HepG2 (cell line): ENCODE data around the gene GNAZ. TPM values are rescaled to one million over a fixed set of nuclear protein-coding genes. Genes with fewer than 3 reads are reported as not detected.

ENCODE experiments used
- ARID2 ChIP-seq: sonication (generic); formaldehyde crosslinking; IDR thresholded peaks from 2 replicates; pipeline ENCODE4 v1.8.1; 2022; ENCODE audit warnings: mild to moderate bottlenecking, missing genetic modification reagents, borderline replicate concordance
- EP300 ChIP-seq, 3 experiments: sonication (generic) in 1 of 3; formaldehyde crosslinking in 1 of 3; IDR thresholded peaks; 2 replicates each; pipeline versions ENCODE4 v1.5.1 to v1.6.1; 2011 to 2020; ENCODE audit warnings: low read depth in 2 of 3, low read length in 2 of 3, borderline replicate concordance in 1 of 3, improper control_type of control experiment in 1 of 3, mild to moderate bottlenecking in 1 of 3, missing genetic modification reagents in 1 of 3, moderate library complexity in 1 of 3
- FOXJ3 ChIP-seq: sonication (generic); formaldehyde crosslinking; IDR thresholded peaks from 2 replicates; pipeline ENCODE4 v1.4.0; 2020; ENCODE audit warnings: missing genetic modification reagents, mild to moderate bottlenecking, borderline replicate concordance
- FOXM1 ChIP-seq: sonication (generic); formaldehyde crosslinking; IDR thresholded peaks from 2 replicates; pipeline ENCODE4 v1.5.0; 2020; ENCODE audit warnings: missing genetic modification reagents
- NFRKB ChIP-seq: fragments of 450-650 bp; IDR thresholded peaks from 2 replicates; pipeline ENCODE4 v1.6.1; 2017
- NR3C1 ChIP-seq: sonication (generic); formaldehyde crosslinking; IDR thresholded peaks from 2 replicates; pipeline ENCODE4 v1.4.0; 2020; ENCODE audit warnings: missing genetic modification reagents
- REPIN1 ChIP-seq: sonication (generic); formaldehyde crosslinking; IDR thresholded peaks from 2 replicates; pipeline ENCODE4 v1.8.0; 2022; ENCODE audit warnings: missing genetic modification reagents, low read depth, mild to moderate bottlenecking, borderline replicate concordance
- TBX3 ChIP-seq: fragments of 450-650 bp; IDR thresholded peaks from 2 replicates; pipeline ENCODE4 v1.6.1; 2017; ENCODE audit warnings: antibody characterized with exemption, mild to moderate bottlenecking, inconsistent platforms, borderline replicate concordance
- ZFP36L2 ChIP-seq: sonication (generic); formaldehyde crosslinking; IDR thresholded peaks from 2 replicates; pipeline ENCODE4 v1.4.0; 2020; ENCODE audit warnings: missing genetic modification reagents
- ZNF451 ChIP-seq: sonication (generic); formaldehyde crosslinking; IDR thresholded peaks from 2 replicates; pipeline ENCODE4 v1.5.0; 2020; ENCODE audit warnings: mild to moderate bottlenecking, missing genetic modification reagents
- ZNF558 ChIP-seq: sonication (generic); formaldehyde crosslinking; IDR thresholded peaks from 2 replicates; pipeline ENCODE4 v1.9.0; 2022; ENCODE audit warnings: mild to moderate bottlenecking, missing genetic modification reagents, borderline replicate concordance
- ZNF652 ChIP-seq: IDR thresholded peaks from 2 replicates; pipeline ENCODE4 v1.6.1; 2016; ENCODE audit warnings: low read depth, borderline replicate concordance
- ZNF776 ChIP-seq: sonication (generic); formaldehyde crosslinking; IDR thresholded peaks from 2 replicates; pipeline ENCODE4 v1.4.0; 2020; ENCODE audit warnings: mild to moderate bottlenecking, missing genetic modification reagents
- ZNF839 ChIP-seq: sonication (generic); formaldehyde crosslinking; IDR thresholded peaks from 2 replicates; pipeline ENCODE4 v1.4.0; 2020; ENCODE audit warnings: missing genetic modification reagents, mild to moderate bottlenecking, borderline replicate concordance
- polyA plus RNA-seq, 8 experiments: library from polyadenylated mRNA; depleted of rRNA in 3 of 8; stranded (reverse) in 7 of 8; unstranded in 1 of 8; fragments of >200 nt; fragmentation: Illumina TruSeq in 4 of 8; extraction: Trizol in 4 of 8; gene quantifications; 2 replicates each; pipeline versions ENCODE4 v1.2.1 to v1.2.3, GENCODE V29; 2011 to 2016; ENCODE audit warnings: low read depth in 4 of 8, missing spikeins in 1 of 8, mixed read lengths in 1 of 8; ENCODE audit not compliant: insufficient read depth in 1 of 8
- total RNA-seq, 5 experiments: library from RNA; depleted of rRNA; stranded (reverse); fragments of >200 nt; fragmentation: Illumina TruSeq; extraction: Trizol; gene quantifications; 2 replicates each; pipeline ENCODE4 v1.2.3, GENCODE V29; 2016; ENCODE audit warnings: low read depth in 1 of 5
- TF ChIP-seq, protein P1 (sequence below): fragments of 450-650 bp; IDR thresholded peaks from 2 replicates; pipeline ENCODE4 v1.6.1; 2016
- TF ChIP-seq, protein P2 (sequence below): sonication (generic); formaldehyde crosslinking; IDR thresholded peaks from 2 replicates; pipeline ENCODE4 v1.5.1; 2020; ENCODE audit warnings: missing genetic modification reagents, mild to moderate bottlenecking, borderline replicate concordance
- TF ChIP-seq, protein P3 (sequence below): sonication (generic); formaldehyde crosslinking; IDR thresholded peaks from 2 replicates; pipeline ENCODE4 v1.9.0; 2021; ENCODE audit warnings: missing genetic modification reagents, borderline replicate concordance
- TF ChIP-seq, protein P4 (sequence below): IDR thresholded peaks from 2 replicates; pipeline ENCODE4 v1.6.1; 2016; ENCODE audit warnings: missing genetic modification reagents, missing compliant biosample characterization
- TF ChIP-seq, protein P5 (sequence below): sonication (generic); formaldehyde crosslinking; IDR thresholded peaks from 2 replicates; pipeline ENCODE4 v1.5.1; 2020; ENCODE audit warnings: missing genetic modification reagents, mild to moderate bottlenecking, borderline replicate concordance

Gene GNAZ
- total and polyA plus RNA-seq, 2 of the 13 experiments (the other 11 are each of a cell fraction or from before 2014, with no cell fraction given): 11.4 to 22.3 TPM

DNA sequence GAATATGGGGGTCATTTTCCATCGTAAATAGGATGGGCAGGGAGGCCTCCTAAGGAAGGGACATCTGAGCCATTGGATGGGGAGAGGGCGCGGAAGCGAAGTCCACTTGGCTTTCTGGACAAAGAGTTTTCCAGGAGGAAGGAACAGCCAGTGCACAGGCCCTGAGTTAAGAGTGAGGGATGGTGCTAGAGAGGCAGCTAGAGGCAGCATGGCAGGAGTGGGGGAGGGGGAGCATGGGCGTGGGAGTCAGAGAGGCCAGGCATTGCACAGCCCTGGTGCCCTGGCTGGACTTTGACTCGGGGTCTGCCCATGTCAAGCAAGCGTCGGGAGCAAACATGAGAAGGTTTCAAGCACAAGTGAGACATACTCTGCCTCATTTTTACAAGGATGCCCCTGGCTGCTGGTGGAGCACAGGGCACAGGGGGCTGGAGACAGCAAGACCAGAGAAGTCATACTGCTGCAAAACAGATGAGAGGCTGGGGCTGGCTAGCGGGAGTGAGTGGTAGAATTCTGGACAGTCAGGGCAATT, 9.0 kb downstream of the GNAZ start (continued):
- TF ChIP-seq NR3C1 (CRISPR knock-in tag): no peak
- TF ChIP-seq, protein P1, sequence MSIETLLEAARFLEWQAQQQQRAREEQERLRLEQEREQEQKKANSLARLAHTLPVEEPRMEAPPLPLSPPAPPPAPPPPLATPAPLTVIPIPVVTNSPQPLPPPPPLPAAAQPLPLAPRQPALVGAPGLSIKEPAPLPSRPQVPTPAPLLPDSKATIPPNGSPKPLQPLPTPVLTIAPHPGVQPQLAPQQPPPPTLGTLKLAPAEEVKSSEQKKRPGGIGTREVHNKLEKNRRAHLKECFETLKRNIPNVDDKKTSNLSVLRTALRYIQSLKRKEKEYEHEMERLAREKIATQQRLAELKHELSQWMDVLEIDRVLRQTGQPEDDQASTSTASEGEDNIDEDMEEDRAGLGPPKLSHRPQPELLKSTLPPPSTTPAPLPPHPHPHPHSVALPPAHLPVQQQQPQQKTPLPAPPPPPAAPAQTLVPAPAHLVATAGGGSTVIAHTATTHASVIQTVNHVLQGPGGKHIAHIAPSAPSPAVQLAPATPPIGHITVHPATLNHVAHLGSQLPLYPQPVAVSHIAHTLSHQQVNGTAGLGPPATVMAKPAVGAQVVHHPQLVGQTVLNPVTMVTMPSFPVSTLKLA: 0 out of 2 replicates have a peak, but pooled peaks have one; percentile 9
- TF ChIP-seq, protein P2, sequence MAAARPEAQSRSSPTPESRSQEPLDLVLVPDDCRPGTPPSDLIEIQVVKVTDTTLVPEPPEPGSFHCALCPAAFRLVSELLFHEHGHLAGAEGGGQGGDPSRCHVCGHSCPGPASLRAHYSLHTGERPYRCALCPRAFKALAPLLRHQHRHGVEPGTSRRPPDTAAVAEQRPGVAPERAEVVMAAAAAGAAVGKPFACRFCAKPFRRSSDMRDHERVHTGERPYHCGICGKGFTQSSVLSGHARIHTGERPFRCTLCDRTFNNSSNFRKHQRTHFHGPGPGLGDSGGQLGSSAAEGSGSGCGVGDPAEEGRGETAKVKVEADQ (CRISPR knock-in tag): peak; percentile 72
- no peak for TF ChIP-seq NFRKB
- TF ChIP-seq EP300 (IDR thresholded peaks at IDR 0.05; ENCODE audit: low read depth in 2 of 2, low read length in 2 of 2): peak; percentile 70 to 79
- TF ChIP-seq EP300 (CRISPR knock-in tag; IDR thresholded peaks at IDR 0.05; ENCODE audit: borderline replicate concordance): peak; percentile 76
- no peak for TF ChIP-seq ZNF839 (CRISPR knock-in tag)
- 0 out of 2 replicates have a peak, but pooled peaks have one; percentile 39 for TF ChIP-seq REPIN1 (CRISPR knock-in tag)
- TF ChIP-seq TBX3: peak; percentile 35; the same call in 1 of the 2 replicates
- no peak for TF ChIP-seq ZNF652 (CRISPR knock-in tag)
- TF ChIP-seq ARID2: no peak
- no peak for TF ChIP-seq ZFP36L2
- TF ChIP-seq, protein P3, sequence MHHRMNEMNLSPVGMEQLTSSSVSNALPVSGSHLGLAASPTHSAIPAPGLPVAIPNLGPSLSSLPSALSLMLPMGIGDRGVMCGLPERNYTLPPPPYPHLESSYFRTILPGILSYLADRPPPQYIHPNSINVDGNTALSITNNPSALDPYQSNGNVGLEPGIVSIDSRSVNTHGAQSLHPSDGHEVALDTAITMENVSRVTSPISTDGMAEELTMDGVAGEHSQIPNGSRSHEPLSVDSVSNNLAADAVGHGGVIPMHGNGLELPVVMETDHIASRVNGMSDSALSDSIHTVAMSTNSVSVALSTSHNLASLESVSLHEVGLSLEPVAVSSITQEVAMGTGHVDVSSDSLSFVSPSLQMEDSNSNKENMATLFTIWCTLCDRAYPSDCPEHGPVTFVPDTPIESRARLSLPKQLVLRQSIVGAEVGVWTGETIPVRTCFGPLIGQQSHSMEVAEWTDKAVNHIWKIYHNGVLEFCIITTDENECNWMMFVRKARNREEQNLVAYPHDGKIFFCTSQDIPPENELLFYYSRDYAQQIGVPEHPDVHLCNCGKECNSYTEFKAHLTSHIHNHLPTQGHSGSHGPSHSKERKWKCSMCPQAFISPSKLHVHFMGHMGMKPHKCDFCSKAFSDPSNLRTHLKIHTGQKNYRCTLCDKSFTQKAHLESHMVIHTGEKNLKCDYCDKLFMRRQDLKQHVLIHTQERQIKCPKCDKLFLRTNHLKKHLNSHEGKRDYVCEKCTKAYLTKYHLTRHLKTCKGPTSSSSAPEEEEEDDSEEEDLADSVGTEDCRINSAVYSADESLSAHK (CRISPR knock-in tag): no peak
- TF ChIP-seq ZNF776 (CRISPR knock-in tag): 0 out of 2 replicates have a peak, but pooled peaks have one; percentile 41
- TF ChIP-seq ZNF451 (CRISPR knock-in tag): peak; percentile 43; the same call in 1 of the 2 replicates
- TF ChIP-seq FOXJ3 (CRISPR knock-in tag): no peak
- TF ChIP-seq ZNF558 (CRISPR knock-in tag): no peak
- TF ChIP-seq, protein P4, sequence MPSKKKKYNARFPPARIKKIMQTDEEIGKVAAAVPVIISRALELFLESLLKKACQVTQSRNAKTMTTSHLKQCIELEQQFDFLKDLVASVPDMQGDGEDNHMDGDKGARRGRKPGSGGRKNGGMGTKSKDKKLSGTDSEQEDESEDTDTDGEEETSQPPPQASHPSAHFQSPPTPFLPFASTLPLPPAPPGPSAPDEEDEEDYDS (CRISPR knock-in tag): no peak
- TF ChIP-seq, protein P5, sequence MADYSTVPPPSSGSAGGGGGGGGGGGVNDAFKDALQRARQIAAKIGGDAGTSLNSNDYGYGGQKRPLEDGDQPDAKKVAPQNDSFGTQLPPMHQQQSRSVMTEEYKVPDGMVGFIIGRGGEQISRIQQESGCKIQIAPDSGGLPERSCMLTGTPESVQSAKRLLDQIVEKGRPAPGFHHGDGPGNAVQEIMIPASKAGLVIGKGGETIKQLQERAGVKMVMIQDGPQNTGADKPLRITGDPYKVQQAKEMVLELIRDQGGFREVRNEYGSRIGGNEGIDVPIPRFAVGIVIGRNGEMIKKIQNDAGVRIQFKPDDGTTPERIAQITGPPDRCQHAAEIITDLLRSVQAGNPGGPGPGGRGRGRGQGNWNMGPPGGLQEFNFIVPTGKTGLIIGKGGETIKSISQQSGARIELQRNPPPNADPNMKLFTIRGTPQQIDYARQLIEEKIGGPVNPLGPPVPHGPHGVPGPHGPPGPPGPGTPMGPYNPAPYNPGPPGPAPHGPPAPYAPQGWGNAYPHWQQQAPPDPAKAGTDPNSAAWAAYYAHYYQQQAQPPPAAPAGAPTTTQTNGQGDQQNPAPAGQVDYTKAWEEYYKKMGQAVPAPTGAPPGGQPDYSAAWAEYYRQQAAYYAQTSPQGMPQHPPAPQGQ: 0 out of 2 replicates have a peak, but pooled peaks have one; percentile 28
- no peak for TF ChIP-seq FOXM1 (CRISPR knock-in tag)
